AML-193 (cell line): ENCODE measurements around the gene TCN2.
"Not testable (repeated sequence)": the region's sequence is repeated elsewhere in the genome, so short reads cannot be mapped to it uniquely, and the experiment has no call there.

ENCODE experiments used
- DNase-seq, 2 experiments: peaks; one replicate each; lab custom pipeline; 2025; lab: John Stamatoyannopoulos, UW

TCN2 gene

DNA sequence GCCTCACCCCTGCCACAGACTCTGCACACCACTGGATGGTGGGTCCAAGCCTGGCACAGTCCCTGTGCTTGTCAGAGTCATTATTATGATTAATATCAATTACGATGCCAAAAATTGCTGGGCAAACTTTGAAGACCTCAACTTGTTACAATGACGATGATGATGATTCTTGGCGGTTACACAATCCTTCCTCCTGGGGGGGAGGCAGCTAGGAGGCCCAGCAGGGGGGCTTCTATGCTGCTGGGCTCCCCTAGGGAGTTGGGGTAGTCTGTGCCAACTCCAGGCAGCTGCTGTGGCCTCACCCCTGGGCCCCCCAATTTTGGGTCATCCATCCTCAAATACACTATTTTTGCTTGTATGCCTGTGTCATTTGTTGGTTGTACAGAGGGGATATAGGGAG, 40.6 kb downstream of the TCN2 start:
- no peak for DNase-seq

DNA sequence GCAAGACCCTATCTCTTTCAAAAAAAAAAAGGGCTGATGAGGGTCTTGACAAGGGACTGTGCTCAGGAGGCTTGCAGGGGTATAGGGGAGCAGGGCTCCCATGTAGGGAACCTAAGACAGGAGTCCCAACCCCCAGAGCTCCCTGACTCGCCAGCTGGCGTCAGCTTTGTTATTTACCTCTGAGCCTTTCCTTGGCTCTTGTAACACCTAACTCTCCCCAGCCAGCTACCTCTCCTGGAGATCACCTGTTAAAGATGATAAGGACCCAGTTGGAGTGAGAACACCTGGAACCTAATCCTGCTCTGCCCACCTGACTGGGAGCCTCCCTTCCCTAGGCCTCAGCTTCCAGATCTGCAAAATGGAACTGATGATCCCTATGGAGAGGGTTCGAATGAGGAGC, 41.9 kb downstream of the TCN2 start:
- no peak for DNase-seq

DNA sequence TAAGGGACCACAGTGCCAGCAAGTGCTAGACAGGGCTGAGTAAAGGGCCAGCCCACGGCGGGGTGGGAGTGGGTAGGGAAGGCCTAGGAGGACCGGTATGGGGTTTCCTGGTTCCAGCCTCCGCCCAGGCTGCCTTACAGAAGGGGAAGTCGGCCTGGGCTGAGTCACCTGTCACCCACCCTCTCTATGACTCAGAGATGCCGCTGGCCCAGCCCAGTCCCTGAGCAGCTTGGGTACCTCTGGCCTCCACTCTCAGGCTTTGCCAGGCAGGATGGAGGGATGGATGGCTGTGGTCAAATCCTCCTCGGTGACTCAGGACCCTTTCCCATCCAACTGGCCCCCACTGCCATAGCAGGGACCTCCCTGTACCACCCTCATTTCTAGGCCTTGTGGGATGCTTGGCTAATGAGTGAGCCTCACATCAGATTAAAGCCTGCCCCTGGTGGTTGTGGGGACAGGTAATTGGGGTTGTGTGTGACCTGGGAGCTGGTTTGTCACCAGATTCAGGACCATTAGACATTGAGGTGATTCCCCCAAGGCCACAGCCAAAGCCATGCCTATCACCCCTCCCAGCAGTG, 42.5 kb downstream of the TCN2 start:
- DNase-seq: no peak

DNA sequence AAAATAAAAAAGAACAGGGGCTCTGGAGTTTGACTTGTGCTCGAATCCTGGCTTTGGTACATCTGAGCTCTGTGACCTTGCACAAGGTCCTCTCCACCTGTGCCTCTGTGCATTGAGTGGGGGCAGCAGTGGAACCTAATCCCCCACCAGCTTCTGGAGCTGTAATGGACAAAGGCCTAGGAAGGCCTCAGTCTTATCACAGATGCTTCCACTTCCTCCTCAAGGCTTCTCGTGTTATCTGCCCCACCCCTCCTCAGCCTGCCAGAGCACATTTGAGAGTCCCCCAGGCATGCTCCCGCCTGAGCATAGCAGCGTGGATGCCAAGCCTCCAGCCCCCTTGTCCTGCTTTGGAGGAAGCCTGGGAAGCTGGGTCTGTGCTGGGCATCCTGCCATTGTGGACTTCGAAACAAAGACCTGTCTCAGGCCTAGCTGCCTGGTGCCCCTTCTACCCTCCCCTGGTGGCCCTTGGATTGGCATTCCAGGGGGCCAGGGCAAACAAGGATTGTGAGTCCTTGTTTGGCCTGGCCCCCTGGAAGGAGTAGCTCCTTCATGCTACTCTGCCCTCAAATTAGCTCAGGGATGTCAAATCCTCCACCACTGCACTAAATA, 43.6 kb downstream of the TCN2 start:
- no peak for DNase-seq

DNA sequence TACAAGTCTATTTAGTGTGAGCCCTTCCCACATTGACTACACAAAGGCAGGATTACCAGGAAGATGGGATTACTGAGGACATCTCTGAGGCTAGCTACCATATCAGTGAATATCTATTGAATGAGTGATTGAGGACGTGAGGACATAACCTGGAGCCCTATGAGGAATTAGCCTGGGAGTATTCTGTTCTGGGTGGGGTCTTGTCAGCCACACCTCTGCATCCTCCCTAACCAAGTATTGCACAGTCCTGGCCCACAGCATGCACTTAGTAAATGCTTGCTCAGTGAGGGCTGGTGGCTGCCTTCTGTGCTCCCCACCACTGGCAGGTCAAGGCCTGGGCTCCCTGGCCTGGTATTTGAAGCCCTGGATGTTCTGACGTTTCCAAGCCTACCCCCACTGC, 45.9 kb downstream of the TCN2 start:
- DNase-seq: no peak

DNA sequence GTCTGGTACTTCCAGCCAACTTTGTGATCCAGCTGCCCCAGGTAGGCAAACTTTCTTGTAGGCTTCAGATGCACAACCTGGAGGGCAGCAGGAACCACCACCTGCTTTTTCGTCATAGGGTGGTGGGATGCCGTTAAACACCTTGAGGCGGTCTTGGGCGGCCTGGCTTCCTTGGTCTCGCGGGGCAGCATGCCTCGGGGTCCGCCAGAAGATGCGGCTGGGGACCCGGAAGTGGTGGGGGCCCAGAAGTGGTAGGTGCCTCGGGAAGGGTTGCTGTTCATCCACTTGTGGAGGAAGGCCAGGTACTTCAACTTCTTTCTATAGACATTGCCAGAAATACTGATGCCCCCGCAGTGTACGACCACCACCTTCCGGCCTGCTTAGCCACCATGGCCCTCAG, 47.4 kb downstream of the TCN2 start:
- no peak for DNase-seq

DNA sequence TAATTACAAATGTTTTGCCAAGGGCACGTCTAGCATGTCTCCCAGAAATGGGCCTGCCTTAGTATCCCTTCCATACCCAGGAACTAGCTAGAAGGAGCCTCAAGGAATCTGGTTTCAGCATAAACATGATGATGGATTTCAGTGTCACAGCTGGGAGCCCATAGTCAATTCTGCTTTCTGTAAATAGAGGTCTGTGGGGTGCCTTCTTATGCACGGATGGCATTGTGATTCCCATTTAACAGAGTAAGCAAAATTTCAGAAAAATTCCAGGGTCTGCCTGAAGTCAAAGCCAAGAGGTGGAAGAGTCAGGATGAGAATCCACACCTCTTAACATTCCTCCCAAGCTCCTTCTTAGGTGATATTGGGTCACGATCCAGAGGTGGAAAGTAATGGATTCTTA, 48.6 kb downstream of the TCN2 start:
- DNase-seq: no peak

DNA sequence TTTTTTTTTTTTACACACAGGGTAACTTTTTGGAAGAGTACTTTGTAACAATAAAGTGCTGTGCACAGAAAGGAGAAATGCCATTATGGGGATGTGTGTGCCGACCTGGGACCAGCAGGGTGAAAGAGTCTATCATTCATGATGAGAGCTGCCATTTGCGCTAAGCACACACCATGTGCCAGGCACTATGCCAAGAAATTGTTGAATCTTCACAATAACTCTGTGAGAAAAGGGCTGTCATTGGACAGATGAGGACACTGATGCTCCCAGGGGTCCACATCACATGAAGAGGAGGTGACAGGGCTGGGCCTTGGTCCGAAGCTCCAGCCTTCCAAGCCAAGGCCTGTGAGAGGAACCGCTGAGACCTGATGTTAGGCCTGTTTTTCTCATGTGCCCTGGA, 55.1 kb downstream of the TCN2 start:
- no peak for DNase-seq

DNA sequence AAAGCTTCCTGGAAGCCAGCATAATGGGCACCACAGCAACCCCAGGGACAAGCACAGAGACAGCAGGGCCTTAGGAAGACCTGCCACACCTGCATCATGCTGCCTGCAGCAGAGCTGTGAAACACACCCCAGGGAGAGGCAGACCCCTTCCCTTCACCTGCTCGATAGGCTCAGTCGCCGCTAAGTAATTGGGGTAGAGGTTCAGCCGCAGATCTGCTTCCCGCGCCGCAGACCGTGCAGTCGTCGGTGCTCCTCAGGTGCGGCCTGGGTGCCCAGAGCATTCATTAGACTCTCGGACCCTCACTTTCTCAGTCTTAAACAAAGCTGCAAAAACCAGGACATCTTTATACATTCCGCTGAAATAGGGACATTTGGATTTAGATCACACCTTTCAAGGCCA, 57.8 kb downstream of the TCN2 start:
- DNase-seq: no peak

DNA sequence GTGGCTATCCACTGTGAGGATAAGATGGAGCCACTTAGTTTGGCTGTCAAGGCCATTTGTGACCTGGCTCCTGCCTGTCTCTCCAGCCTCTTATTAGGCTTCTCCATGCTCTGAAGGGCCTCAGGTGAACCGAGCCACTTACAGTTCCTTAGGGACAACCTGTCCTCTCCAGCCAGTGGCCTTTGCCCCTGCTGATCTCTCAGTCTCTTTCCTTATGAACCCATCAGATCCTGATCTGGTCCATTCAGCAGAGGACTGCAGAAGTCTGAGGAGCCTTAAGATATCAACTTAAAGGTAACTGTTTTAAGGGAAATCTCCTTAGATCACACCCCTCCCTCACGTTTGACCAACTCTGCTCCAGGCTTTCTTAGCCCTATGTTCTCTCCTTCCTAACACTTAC, 58.3 kb downstream of the TCN2 start:
- no peak for DNase-seq

DNA sequence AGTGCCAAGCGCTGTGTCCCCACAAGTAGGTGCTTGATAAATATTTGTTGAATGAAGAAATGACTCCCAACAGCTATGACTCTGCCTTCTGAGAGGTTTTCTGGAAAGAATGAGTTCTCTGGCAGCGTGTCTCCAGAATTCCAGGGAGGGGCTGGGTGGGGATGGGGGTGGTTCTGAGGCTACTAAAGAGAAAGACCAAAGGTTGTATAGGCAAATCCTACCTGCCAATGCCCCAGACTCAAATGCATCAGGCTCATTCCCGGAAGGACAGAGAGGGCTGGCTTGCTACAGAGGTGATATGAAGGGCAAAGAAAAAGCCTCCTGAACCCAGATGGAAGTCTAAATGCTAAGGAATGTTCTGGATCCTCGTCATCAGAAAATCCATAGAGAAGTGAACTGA, 58.8 kb downstream of the TCN2 start:
- DNase-seq: no peak

DNA sequence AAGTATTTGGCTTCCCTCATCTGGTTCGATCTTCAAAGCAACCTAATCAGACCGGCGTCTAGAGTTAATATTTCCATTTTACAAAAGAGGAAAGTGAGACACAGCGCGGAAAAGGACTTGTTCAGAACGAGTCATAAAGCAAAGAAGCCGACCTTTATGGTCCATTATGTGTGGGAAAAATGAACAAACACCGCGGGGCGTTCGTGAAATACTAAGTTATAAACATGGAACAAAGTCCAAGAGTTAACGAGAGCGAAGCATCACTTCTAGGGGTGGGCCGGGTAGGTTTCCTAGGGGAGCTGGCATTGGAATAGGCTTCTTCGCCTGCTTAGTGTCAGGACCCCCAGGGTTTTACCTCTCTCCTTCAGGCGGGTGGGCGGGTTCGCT, 60.1 kb downstream of the TCN2 start:
- no peak for DNase-seq

DNA sequence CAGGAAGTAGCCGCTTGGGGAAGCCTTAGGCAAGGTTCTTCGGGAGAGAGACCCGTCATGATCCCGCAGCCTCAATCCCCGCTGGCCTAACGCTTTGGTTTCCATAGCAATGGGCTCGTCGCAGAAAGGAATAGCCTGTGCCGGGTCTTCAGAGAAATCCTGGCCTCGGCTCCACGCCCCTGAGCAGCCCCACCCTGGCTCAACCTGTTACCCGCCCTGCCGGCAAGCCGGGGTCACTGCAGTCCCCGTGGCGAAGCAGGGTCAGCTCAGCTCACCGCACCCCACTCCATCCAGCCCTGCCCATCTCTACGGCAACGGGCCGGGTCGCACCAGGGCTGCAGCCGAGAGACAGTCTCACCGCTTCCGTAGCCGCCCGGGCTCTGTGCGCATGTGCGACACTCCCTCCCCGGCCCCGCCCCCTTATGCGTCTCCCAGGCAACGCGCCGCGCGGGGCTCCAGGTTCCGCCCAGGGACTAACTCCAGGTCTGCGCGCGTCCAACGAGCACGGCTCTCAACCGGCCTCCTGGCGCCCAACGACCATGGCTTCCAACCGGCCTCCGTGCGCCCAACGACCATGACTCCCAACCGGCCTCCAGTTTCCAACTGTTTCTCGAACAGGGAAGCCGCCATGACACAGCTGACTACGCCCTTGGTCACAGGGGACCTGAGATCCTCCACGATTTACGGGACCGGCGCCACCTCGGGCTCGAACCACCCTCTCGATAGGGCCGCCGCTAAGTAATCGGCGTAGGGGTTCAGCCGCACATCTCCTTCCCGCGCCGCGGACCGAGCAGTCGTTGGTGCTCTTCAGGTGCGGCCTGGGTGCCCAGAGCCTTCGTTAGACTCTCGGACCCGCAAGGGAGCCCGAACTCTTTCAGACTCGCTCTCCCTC, 60.8 kb downstream of the TCN2 start, which contains the start of gene DUSP18:
DUSP18 (minus strand) TSS at position 382 of the 892 bp plus-strand sequence. CDS start 3,872 bp downstream, outside the sequence.
- DNase-seq: peak; percentile 62 to 68

DNA sequence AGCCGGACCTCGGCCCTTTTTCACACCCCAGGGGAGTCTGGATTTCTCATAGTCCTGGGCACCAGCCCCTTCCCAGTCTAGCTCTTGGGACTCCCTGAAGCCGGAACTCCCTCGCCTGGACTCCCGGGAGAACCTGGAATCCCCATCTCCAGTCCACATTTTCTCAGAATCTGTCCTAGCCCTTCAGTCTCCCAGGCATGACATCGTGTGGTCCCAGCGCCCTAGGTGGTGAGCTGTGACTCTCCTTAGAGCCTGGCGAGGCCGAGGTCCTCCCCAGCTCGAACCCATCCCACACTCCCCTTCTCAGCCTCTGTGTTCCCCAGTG, 61.4 kb downstream of the TCN2 start:
- no peak for DNase-seq

DNA sequence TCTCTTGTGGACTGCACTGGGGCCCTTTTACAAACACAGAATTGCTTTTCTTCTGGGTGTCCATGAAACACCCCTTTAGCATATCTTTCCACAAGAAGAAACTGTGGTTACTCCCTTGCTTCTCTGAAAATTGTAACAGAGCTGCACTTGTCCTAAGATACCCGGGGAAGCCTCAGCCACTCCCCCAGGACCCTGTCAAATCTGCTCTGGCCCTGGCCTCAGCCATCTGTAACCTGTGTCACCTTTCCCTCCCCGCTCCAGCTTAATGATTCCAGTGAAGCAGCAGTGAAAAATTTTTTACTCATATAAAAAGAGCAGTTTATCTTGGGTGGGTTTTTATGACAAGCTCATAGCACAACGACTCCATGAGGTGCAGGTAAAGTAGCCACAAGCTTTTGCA, 64.1 kb downstream of the TCN2 start:
- DNase-seq: no peak

DNA sequence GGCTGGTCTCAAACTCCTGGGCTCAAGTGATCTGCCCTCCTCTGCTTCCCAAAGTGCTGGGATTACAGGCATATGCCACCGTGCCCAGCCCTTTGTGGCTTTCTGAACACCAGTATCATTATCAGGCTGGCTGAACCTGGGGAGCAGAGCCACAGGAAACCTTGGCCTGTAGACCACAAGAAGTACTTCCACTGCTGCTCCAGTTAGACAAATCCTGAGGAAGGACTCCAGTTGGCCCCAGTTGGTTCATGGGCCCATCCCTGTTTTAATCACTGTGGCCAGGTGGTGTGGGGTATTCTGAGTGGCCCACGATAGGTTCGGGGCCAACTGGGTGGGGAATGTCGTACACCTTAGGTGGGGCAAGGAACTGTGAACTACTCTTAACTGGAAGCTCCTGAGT, 66.2 kb downstream of the TCN2 start:
- DNase-seq: no peak

DNA sequence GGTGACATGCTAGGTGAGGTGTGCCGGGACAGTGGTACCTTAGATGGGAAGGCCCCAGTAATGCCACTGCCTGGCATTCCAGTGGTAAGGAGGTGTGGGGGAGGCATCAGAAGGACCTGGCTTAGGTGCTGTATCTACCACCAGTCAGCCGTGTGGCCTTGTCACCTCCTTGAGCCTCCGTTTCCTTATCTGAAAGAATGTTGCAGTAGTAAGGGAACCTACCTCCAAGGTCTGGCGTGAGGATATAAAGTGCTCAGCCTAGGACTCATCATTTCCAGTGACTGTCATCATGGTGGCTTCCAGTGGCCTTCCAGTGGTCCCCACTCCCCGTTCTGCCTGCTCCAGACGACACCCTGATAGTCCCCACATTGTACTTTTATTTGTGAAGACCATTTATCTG, 67.5 kb downstream of the TCN2 start:
- no peak for DNase-seq

DNA sequence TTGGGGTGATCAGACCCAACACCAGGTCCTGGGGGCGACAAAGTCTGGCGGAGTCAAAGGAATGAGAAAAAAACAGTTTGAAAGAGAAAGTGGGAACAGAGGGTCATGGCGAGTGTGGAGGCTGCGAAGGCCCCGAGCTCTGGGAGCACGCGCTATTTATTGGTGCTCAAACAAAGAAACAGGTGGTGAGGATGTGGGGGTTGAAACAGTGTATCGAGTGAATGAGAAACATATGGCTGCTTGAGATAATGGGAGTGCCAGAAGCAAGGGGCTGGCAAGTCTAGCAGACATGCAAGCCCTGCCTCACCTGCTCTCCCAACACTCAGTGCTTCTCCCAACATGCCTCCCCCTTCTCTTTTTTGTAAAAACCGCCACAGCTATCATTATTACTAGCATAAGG, 68.5 kb downstream of the TCN2 start:
- DNase-seq: no peak

DNA sequence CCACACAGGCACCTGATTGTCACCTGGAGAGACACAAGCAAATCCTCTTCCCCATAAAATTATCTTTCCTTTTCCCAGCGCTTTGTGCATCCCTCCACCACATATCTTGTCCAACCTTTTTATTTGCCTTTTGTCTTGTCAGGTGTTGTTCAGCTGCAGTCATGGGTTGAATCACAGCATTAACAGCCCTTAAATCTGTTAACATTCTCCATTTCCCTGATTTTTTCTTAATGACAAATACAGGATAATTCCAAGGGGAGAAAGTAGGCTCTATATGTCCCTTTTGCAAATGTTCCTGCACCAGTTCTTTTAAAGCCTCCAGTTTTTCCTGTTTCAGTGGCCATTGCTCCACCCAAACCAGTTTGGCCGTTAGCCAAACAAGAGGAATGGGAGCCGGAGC, 69.6 kb downstream of the TCN2 start:
- DNase-seq: not testable (repeated sequence)
